ENCODE data around the gene DPF3.

DPF3 gene

DNA sequence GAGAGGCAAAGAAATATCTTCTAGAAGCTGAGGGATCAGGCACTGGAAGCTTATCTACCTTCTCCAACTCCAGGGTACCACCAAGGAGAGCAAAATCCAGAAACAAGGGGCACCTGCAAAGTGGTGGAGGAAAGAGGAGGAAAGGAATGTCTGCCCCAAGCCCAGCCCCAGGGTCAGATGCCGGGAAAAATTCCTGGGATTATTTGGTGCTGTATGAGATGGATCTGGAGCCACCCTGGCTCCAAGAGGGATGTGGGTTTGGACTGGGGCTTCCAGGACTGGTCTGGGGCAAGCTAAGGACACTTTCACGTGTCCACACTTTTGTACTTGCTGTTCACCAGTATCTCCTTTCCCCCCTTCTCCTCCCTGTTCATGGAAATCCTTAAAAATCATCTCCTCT, 69.8 kb downstream of the DPF3 start:
- no peak for TF ChIP-seq CTCF (IDR thresholded peaks at IDR 0.05; ENCODE audit: low read depth, low read length, missing control alignments)
- no peak for DNase-seq (ENCODE audit: low read depth)
- no peak overlapping the region for H3K4me3 ChIP-seq (ENCODE audit: low read depth, low read length)

- DNase-seq (ENCODE audit: low read depth) = no peak
- no peak for TF ChIP-seq CTCF (IDR thresholded peaks at IDR 0.05; ENCODE audit: low read depth, low read length, missing control alignments)
- H3K4me3 ChIP-seq (ENCODE audit: low read depth, low read length) = no peak overlapping the region
Measured at GRCh38 chr14:72822946-72823611, 70.8 kb downstream of the DPF3 start.

GRCh38 chr14:72818998-72819397, 74.9 kb downstream of the DPF3 start:
- TF ChIP-seq CTCF (IDR thresholded peaks at IDR 0.05; ENCODE audit: low read depth, low read length, missing control alignments) = no peak
- no peak overlapping the region for H3K4me3 ChIP-seq (ENCODE audit: low read depth, low read length)
- DNase-seq (ENCODE audit: low read depth) = no peak

DNA sequence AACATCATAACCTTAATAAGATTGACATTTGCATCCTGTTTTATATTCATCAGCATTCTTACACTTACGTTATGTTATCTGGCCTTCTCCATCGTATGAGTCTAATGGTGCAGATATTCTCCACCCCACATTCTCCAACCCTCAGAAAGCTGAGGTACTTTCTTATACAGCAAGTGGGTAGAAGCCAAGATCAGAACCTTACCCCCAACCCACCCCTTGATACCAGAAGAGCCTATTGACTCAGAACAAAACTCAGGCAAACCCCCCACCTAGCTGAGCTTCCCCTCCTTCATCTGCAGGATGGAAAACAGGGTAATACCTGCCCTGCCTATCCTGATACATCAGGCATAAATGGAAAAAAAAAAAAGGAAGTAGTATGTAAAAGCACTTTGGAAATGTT, 77.6 kb downstream of the DPF3 start:
- TF ChIP-seq CTCF (IDR thresholded peaks at IDR 0.05; ENCODE audit: low read depth, low read length, missing control alignments) = no peak
- DNase-seq (ENCODE audit: low read depth) = no peak
- H3K4me3 ChIP-seq (ENCODE audit: low read depth, low read length) = no peak overlapping the region

DNA sequence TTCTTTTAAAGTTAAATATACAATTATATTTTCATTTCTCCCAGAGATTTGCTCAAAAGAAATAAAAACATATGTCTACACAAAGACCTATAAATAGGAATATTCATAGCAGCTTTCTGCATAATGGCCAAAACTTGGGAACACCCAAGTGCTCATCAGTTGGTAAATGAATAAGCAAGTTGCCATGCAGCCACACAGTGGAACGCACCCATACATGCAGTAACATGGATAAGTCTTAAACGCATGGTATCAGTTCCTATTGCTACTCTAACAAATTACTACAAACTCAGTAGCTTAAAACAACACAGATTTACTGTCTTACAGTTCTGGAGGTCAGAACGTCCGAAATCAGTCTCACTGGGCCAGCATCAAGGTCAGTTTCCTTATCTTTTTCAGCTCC, 78.5 kb downstream of the DPF3 start:
- DNase-seq (ENCODE audit: low read depth) = no peak
- no peak for TF ChIP-seq CTCF (IDR thresholded peaks at IDR 0.05; ENCODE audit: low read depth, low read length, missing control alignments)
- H3K4me3 ChIP-seq (ENCODE audit: low read depth, low read length) = no peak overlapping the region

DNA sequence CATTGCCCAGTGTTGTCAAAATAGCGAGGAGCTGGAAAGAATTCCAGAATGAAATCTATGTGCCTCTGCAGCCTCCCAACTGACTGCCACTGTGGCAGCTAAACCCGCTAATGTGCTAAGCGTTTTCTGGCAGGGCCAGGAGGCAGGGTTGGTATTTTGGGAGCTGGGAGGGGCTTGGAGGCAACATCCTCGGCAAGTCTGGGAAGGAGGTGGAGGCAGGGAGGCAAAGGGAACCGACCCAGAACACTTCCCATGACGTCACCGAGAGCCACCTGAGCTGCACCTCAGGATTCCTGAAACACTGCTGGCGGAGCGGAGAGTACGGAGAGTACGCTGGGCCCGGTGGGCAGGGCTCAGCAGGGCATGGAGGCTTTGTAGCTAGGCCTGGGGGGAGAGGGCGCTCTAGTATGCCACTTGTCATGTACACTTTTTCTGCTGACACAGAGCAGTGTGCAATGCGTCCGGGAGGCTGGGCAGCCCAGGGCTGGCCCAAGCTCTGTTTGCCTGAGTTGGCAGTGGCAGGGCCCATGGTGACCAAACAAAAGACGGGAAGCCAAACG, 81.5 kb downstream of the DPF3 start:
- DNase-seq (ENCODE audit: low read depth) = no peak
- no peak for TF ChIP-seq CTCF (IDR thresholded peaks at IDR 0.05; ENCODE audit: low read depth, low read length, missing control alignments)
- no peak overlapping the region for H3K4me3 ChIP-seq (ENCODE audit: low read depth, low read length)

GRCh38 chr14:72810201-72810600, 83.7 kb downstream of the DPF3 start:
- TF ChIP-seq CTCF (IDR thresholded peaks at IDR 0.05; ENCODE audit: low read depth, low read length, missing control alignments) = no peak
- H3K4me3 ChIP-seq (ENCODE audit: low read depth, low read length) = no peak overlapping the region
- DNase-seq (ENCODE audit: low read depth) = no peak

Data from GM12864 (cell line).